CD4-positive, alpha-beta T cell treated with Interleukin-10 for 1 hour (primary cell): ENCODE data around the gene MIER2.

ENCODE experiments used
- DNase-seq: peaks from one replicate; pipeline ENCODE4 v3.0.0-alpha.2; 2020

The MIER2 gene

DNA sequence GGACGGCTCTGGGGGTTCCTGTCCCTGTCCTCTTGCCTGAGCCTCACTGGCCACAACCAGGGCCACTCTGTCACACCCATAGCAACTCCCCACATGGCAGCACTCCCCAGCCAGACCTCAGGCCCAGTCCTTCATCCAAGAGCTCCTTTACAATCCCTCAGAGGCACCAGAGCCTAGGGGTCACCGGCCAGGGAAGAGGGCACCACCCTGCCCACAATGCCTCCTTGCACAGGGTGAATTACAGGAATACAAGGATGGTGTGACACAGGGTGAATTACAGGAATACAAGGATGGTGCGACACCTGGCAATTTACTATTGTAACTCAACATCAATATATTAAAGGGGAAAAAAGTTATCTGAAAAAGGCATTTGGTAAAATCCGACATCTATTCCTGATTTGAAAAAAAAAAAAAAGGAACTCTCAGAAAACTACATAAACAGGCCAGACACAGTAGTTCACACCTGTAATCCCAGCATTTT is 16.5 kb downstream of the MIER2 start:
- DNase-seq, result no peak

- DNase-seq, result no peak
Measured at GRCh38 chr19:327291-328024, 17.1 kb downstream of the MIER2 start.

DNA sequence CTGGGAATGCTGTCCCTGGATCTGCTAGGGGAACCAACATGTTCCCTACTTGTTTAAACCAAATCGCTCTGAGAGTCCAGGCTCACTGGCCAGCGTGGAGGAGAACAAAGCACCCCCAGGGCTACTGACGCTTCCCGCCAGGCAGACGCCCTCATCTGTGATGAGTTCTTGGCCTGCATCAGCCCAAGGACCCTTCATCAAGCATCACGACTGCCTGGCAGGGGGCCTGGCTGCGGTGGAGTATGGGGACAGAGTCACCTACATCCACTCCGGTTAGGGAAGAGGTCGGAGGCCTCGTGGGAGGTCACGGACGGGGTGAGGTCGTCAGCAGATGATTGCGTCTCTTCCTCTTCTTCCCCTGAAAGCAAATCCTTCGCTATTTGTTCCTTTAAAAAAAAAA is 17.7 kb downstream of the MIER2 start:
- DNase-seq, result no peak

GRCh38 chr19:325937-326565 is 18.5 kb downstream of the MIER2 start:
- no peak for DNase-seq

DNA sequence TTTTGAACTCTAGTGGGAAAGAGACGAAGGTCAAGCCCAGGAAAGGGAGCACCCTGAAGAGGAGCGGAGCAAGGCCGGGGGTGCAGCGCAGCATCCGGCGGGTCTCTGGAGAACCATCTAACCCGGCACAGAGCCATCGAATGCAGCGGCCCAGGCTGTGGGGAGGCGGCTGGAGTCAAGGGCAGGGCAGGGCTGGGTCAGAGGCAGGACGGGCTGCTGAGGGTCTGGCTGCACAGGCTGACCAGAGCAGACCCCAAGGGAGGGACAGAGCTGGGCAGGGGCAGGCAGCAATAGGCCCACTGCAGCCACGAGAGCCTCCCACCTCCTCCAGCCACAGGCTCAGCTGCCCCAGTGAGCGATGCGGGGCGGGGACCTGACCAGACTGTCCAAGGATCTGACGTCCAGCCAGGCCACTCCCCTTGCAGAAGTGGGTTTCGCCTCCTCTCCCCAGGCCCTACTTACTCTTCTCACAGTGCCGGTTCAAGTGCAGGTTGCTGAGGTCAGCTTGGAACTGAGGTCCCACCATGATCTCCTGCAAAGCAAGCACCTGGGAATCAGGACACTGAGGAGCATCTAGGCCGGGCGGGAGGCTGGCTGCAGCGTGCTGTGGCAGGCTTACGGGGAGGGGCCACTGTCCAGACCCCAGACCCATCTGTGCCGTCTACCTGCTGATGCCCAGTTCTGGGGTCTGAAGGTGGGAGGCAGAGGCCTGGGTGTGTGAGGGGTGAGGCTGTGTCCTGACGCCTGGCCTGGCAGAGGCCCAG is 19.2 kb downstream of the MIER2 start:
- DNase-seq, result no peak

DNA sequence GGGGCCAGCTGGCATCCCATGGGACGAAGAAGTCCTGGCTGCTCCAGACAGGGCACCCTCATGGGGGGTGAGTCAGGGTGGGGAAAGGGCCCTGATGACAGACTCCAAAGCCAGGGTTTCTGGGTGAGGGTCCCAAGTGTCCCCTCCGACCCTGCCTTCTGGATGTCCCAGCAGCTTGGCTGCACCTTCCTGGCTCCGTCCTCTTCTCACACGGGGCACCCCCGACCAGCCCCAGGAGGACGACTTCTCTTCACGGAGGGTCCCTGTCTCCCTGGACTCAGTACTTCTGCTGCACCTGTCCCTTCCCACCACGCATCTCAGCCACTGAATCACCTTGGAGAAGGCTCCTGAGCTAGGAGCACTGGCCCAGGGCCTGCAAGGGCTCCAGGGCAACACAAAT is 19.9 kb downstream of the MIER2 start:
- no peak for DNase-seq

DNA sequence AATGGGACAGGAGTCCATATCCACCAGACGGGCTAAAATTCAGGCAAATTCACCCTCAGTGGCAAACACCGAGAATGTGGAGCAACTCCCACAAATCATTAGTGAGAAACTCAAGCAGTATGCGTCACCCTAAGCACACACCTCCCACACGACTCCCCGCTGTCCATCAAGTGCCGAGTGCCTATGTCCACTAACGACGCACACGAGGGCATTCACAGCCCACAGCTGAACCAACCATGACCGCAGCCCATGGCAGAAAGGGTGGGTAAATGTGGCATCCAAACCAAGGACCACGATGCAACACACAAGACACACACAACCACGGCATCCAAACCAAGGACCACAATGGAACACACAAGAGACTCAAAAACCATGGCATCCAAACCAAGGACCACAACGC is 22.0 kb downstream of the MIER2 start:
- no peak for DNase-seq

DNA sequence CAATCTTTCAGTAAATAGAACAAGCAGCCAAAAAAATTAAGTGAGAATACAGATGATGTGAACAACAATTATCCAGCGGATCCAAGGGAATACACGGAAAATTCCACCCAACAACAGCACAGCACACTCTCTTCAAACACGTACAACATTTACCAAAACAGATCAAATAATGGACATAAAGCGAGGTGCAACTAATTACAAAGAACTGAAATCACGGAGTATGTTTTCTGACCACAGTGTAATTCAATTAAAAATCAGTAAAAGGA is 26.2 kb downstream of the MIER2 start:
- DNase-seq, result no peak

GRCh38 chr19:317710-318508 is 26.7 kb downstream of the MIER2 start:
- DNase-seq, result no peak

- DNase-seq, result no peak
Measured at GRCh38 chr19:315811-316210, 28.8 kb downstream of the MIER2 start.

GRCh38 chr19:313988-314815 is 30.4 kb downstream of the MIER2 start:
- DNase-seq, result no peak

DNA sequence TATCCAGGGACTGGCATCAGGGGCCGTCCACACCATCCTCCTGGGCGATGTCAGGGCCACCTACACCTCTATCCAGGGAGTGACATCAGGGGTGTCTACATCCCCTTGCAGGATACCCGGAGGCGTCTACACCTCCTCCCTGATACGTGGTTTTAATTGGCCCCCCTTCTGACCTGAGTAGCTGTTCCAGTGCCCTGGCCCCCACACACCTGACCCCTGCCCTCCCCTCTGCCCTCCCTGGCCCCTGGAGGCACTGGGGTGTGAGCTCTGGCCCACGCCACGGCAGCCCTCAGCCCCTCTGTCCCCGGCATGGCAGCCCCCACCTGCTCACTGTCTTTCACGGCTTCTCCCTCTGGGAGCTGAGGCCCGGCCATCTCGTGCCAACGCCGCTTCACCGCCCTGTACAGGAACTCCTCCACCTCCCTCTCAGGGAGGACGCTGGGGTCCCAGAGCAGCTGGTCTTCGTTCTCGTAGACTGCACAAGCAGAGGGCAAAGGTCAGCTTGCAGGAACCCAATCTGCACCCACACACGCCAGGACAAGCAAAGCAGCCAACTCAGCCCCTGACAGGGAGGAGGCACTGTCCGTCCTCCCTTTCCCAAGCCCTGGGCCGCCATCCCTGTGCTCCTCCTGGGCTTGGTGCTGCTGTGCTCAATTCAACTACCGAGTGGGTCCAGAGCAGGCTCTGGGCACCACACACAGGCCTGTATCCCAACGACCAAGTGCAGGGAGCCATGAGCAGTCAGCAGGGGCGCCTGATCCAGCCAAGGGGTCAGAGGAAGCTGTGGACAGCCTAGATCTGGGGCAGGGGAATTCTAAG is 31.2 kb downstream of the MIER2 start:
- no peak for DNase-seq

DNA sequence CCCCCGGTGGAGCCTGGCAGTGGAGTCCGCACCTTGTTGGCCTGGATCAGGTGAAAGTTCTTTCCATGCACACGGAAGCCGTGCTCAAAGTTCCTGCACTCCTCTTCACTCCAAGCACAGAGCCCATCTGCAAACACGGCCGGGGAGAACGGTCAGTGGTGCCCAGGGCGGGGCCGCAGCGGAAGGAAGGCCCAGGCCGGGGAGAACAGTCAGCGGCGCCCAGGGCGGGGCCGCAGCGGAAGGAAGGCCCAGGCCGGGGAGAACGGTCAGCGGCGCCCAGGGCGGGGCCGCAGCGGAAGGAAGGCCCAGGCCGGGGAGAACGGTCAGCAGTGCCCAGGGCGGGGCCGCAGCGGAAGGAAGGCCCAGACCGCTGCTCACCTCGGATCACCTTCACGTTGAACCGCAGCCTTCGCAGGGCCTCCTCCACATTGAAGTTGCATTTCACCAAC is 32.8 kb downstream of the MIER2 start:
- DNase-seq, result no peak

GRCh38 chr19:310781-311496 is 33.7 kb downstream of the MIER2 start:
- DNase-seq, result no peak

DNA sequence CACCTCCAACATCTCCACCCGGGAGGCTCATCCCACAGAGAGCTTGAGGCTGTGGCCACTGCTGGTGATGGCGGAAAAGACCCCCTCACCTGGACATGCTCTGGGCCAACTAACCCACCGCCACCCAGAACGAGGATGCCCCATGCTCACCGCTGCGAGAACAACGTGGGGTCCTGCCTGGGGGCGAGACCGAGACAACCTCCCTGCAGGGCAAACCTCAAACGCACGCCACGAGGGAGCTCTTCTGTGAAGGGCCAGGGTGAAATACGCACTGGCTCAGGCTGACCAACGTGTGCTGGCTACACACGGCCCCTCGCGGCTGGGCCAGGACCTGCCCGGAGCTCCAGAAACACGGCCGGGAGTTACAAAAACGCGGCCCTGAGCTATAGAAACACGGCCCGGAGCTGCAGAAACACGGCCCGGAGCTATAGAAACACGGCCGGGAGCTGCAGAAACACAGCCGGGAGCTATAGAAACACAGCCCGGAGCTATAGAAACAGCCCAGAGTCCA is 34.4 kb downstream of the MIER2 start:
- no peak for DNase-seq

- DNase-seq, result no peak
Measured at GRCh38 chr19:309206-309565, 35.4 kb downstream of the MIER2 start.

- DNase-seq, result no peak
Measured at GRCh38 chr19:308471-309205, 36.0 kb downstream of the MIER2 start.

DNA sequence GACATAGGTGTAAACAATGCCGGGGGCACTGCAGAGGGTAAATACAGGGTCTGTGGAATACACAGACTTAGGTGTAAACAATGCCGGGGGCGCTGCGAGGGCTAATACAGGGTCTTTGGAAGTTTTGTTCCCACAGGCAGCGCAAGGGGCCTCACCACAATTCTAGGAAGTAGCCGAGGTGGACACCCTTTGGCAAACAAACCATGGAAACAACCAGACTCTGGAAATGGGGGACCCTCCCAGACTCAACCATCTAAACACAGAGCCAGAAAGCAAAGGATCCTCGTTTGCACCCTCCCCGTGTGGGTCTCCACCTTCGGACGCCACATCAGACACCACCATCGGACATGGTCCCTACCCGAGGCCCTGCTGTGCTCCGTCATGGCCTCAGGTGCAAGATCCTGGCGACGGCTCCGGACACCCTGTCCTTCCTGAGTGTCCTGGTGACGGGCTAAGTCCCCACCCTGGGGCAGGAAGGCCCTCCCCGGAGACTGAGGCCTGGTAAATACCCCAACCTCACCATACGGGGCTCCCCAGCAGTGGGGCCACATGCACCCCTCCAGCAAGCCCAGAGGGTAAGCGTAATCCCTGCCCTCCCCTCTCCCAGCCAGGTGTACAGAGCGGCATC is 36.7 kb downstream of the MIER2 start:
- no peak for DNase-seq

- no peak for DNase-seq
Measured at GRCh38 chr19:307111-307531, 37.5 kb downstream of the MIER2 start.
